ENCODE data around the gene CSPG4. TPM values are rescaled to one million over a fixed set of nuclear protein-coding genes. Genes with fewer than 3 reads are reported as not detected.

The CSPG4 gene
- total and polyA plus RNA-seq, 2 of the 13 experiments (the other 11 are each of a cell fraction or from before 2014, with no cell fraction given) = 0.01 to 0.04 TPM

DNA sequence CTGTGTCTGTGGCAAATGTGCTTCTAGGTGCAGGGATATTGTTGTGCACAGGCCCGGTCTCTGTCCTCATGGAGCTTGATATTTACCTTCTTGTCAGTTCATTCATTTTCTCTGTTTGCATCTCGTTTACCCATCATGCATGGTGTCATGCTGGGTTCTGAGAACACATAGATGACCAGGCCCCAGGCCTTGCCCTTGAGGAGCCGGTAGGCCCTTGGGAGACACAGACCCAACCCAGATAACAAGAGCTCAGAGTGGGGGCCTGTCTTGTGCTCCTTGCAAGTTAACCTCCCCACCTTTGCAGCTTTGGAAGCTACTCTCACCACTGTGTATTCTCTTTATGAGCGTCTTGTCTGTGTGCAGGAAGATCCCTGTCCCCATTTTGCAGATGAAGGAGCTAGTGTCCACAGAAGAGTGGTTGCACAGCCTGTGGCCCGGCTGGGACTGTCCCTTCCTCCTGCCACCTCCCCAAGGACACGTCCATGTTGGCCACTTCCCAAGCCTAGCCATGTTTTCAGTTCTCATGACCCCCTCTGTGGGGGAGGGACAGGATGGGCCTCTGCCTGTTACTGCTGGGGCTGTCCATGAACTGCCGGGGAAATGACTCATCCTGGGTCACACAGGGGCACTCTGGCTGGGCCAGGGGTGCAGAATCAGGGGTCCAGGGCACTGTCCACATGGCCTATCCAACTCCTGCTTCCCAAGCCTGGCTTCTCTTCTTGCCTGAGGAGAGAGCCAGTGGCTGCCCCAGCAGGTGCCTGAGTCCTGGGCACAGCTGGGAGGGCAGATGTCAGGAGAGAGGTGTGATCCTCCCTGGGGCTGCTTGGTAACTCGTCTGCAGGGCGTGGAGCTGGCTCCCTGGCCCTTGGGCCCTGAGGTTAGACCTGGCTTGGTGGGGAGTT is 61.5 kb downstream of the CSPG4 start (continued):
- no peak; the same call in 1 of the 2 replicates for TF ChIP-seq SAFB2 (CRISPR knock-in tag; IDR thresholded peaks at IDR 0.05; ENCODE audit: borderline replicate concordance, low read depth)
- 0 out of 2 replicates have a peak, but pooled peaks have one; percentile 51 for TF ChIP-seq POGZ (CRISPR knock-in tag; IDR thresholded peaks at IDR 0.05)
- no peak for TF ChIP-seq NFAT5 (CRISPR knock-in tag; IDR thresholded peaks at IDR 0.05)
- TF ChIP-seq, protein P1, sequence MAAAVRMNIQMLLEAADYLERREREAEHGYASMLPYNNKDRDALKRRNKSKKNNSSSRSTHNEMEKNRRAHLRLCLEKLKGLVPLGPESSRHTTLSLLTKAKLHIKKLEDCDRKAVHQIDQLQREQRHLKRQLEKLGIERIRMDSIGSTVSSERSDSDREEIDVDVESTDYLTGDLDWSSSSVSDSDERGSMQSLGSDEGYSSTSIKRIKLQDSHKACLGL (CRISPR knock-in tag; IDR thresholded peaks at IDR 0.05) = peak; percentile 49; the same call in 1 of the 2 replicates
- peak; percentile 98 for TF ChIP-seq ZNF335 (CRISPR knock-in tag; IDR thresholded peaks at IDR 0.05)
- TF ChIP-seq EZH2 (conservative IDR thresholded peaks at IDR 0.05; ENCODE audit: low read depth, low read length) = no peak
- TF ChIP-seq ZNF224 (CRISPR knock-in tag; IDR thresholded peaks at IDR 0.05) = no peak
- TF ChIP-seq ELF4 (CRISPR knock-in tag; IDR thresholded peaks at IDR 0.05; ENCODE audit: borderline replicate concordance) = no peak
- peak; percentile 95 for TF ChIP-seq PATZ1 (CRISPR knock-in tag; IDR thresholded peaks at IDR 0.05)
- peak; percentile 55; the same call in 1 of the 2 replicates for TF ChIP-seq GATAD1 (CRISPR knock-in tag; IDR thresholded peaks at IDR 0.05)
- TF ChIP-seq POLR2AphosphoS5 (IDR thresholded peaks at IDR 0.05; ENCODE audit: low read depth, low read length) = no peak
- peak; percentile 57; the same call in 1 of the 2 replicates for TF ChIP-seq UBTF (CRISPR knock-in tag; IDR thresholded peaks at IDR 0.05)
- no peak for TF ChIP-seq SNRNP70 (IDR thresholded peaks at IDR 0.05; ENCODE audit: low read depth, low read length)
- TF ChIP-seq, protein P2, sequence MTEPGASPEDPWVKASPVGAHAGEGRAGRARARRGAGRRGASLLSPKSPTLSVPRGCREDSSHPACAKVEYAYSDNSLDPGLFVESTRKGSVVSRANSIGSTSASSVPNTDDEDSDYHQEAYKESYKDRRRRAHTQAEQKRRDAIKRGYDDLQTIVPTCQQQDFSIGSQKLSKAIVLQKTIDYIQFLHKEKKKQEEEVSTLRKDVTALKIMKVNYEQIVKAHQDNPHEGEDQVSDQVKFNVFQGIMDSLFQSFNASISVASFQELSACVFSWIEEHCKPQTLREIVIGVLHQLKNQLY (CRISPR knock-in tag; IDR thresholded peaks at IDR 0.05) = peak; percentile 72; the same call in 1 of the 2 replicates
- no peak for TF ChIP-seq ZNF280B (CRISPR knock-in tag; IDR thresholded peaks at IDR 0.05; ENCODE audit: borderline replicate concordance)

All from HepG2 (cell line).